WTC11 (cell line): ENCODE measurements around the gene SLC25A2. TPM values are rescaled to one million over a fixed set of nuclear protein-coding genes. Genes with fewer than 3 reads are reported as not detected.

Experiments used
- ATAC-seq: fragments of 200-7000 bp; cut with Tn5 transposase; 2 replicates; pipeline ENCODE4 v1.10.0; 2021; ENCODE audit warnings: mild to moderate bottlenecking, moderate library complexity
- CTCF ChIA-PET: fragments of 300-600 bp; sonication (Branson Sonifier 250); formaldehyde crosslinking; loops from one replicate; lab custom pipeline; 2021; ENCODE audit warnings: antibody characterized with exemption; lab: Charles Lee
- POLR2A ChIA-PET: fragments of 350-600 bp; sonication (Branson Sonifier 250); formaldehyde crosslinking; loops from one replicate; lab custom pipeline; 2021; ENCODE audit warnings: antibody characterized with exemption; lab: Charles Lee
- DNase-seq: peaks from one replicate; pipeline ENCODE4 v3.0.0; 2021; ENCODE audit warnings: low spot score
- H3K27ac Mint-ChIP-seq: 2 replicates; pipeline ENCODE4 v1.8.0; 2021; ENCODE audit warnings: mixed read lengths
- H3K27me3 Mint-ChIP-seq: 2 replicates; pipeline ENCODE4 v1.8.0; 2021; ENCODE audit warnings: low read depth, mild to moderate bottlenecking, moderate library complexity, mixed read lengths
- H3K36me3 Mint-ChIP-seq: 2 replicates; pipeline ENCODE4 v1.8.0; 2021; ENCODE audit warnings: mixed read lengths
- H3K4me1 Mint-ChIP-seq: 2 replicates; pipeline ENCODE4 v1.8.0; 2022; ENCODE audit warnings: mixed read lengths
- H3K4me3 Mint-ChIP-seq: 2 replicates; pipeline ENCODE4 v1.8.0; 2021; ENCODE audit warnings: mild to moderate bottlenecking, moderate library complexity, mixed read lengths
- H3K9me3 Mint-ChIP-seq: 2 replicates; pipeline ENCODE4 v1.8.0; 2021; ENCODE audit warnings: mixed read lengths
- ELF4 ChIP-seq: sonication (generic); formaldehyde crosslinking; IDR thresholded peaks from 2 replicates; pipeline ENCODE4 v1.8.1; 2022; ENCODE audit warnings: low read depth, mild to moderate bottlenecking, moderate library complexity, missing genetic modification reagents
- GRHL2 ChIP-seq: fragments of 250-450 bp; sonication (Bioruptor Pico); IDR thresholded peaks from 2 replicates; pipeline ENCODE4 v1.8.0; 2022; ENCODE audit warnings: mild to moderate bottlenecking, moderate library complexity; ENCODE audit not compliant: insufficient replicate concordance, severe bottlenecking
- JAZF1 ChIP-seq: fragments of 250-450 bp; sonication (Bioruptor Pico); IDR thresholded peaks from 2 replicates; pipeline ENCODE4 v1.9.0; 2021; ENCODE audit warnings: moderate library complexity, mild to moderate bottlenecking, inconsistent platforms
- KAT7 ChIP-seq: sonication (generic); formaldehyde crosslinking; IDR thresholded peaks from 2 replicates; pipeline ENCODE4 v1.8.1; 2023; ENCODE audit warnings: missing genetic modification reagents, mild to moderate bottlenecking, borderline replicate concordance
- MYBL2 ChIP-seq: sonication (generic); formaldehyde crosslinking; IDR thresholded peaks from 2 replicates; pipeline ENCODE4 v1.8.1; 2023; ENCODE audit warnings: mild to moderate bottlenecking, moderate library complexity, missing genetic modification reagents
- OVOL2 ChIP-seq: fragments of 250-450 bp; sonication (Bioruptor Pico); IDR thresholded peaks from 2 replicates; pipeline ENCODE4 v1.9.0; 2021; ENCODE audit warnings: mild to moderate bottlenecking, borderline replicate concordance
- TEAD1 ChIP-seq: sonication (generic); formaldehyde crosslinking; IDR thresholded peaks from 2 replicates; pipeline ENCODE4 v1.8.0; 2022; ENCODE audit warnings: mild to moderate bottlenecking, missing genetic modification reagents
- TEAD4 ChIP-seq: sonication (generic); formaldehyde crosslinking; IDR thresholded peaks from 2 replicates; pipeline ENCODE4 v1.8.0; 2022; ENCODE audit warnings: mild to moderate bottlenecking, missing genetic modification reagents
- ZBTB21 ChIP-seq: sonication (generic); formaldehyde crosslinking; IDR thresholded peaks from 2 replicates; pipeline ENCODE4 v1.8.1; 2023; ENCODE audit warnings: mild to moderate bottlenecking, missing genetic modification reagents, borderline replicate concordance
- ZNF263 ChIP-seq: sonication (generic); formaldehyde crosslinking; IDR thresholded peaks from 2 replicates; pipeline ENCODE4 v1.8.1; 2022; ENCODE audit warnings: low read depth, mild to moderate bottlenecking, moderate library complexity, missing genetic modification reagents
- ZNF396 ChIP-seq: fragments of 250-450 bp; sonication (Bioruptor Pico); IDR thresholded peaks from 2 replicates; pipeline ENCODE4 v1.8.0; 2021; ENCODE audit warnings: mild to moderate bottlenecking, moderate library complexity, borderline replicate concordance
- total RNA-seq: library from RNA; stranded (reverse); gene quantifications from 3 replicates; pipeline ENCODE4 v1.2.3, GENCODE V29; 2021
- TF ChIP-seq, protein P1 (sequence below): sonication (generic); formaldehyde crosslinking; IDR thresholded peaks from 2 replicates; pipeline ENCODE4 v1.8.0; 2022; ENCODE audit warnings: mild to moderate bottlenecking, missing genetic modification reagents
- TF ChIP-seq, protein P2 (sequence below): sonication (generic); formaldehyde crosslinking; IDR thresholded peaks from 2 replicates; pipeline ENCODE4 v1.8.0; 2023; ENCODE audit warnings: missing genetic modification reagents, mild to moderate bottlenecking, borderline replicate concordance
- TF ChIP-seq, protein P3 (sequence below): sonication (generic); formaldehyde crosslinking; IDR thresholded peaks from 2 replicates; pipeline ENCODE4 v1.8.1; 2023; ENCODE audit warnings: mild to moderate bottlenecking, moderate library complexity, missing genetic modification reagents
- TF ChIP-seq, protein P4 (sequence below): fragments of 250-450 bp; sonication (Bioruptor Pico); IDR thresholded peaks from 2 replicates; pipeline ENCODE4 v1.9.0; 2021; ENCODE audit warnings: mild to moderate bottlenecking, borderline replicate concordance
- TF ChIP-seq, protein P5 (sequence below): sonication (generic); formaldehyde crosslinking; IDR thresholded peaks from 2 replicates; pipeline ENCODE4 v1.8.1; 2022; ENCODE audit warnings: missing genetic modification reagents, borderline replicate concordance
- TF ChIP-seq, protein P6 (sequence below): fragments of 250-450 bp; sonication (Bioruptor Pico); IDR thresholded peaks from 2 replicates; pipeline ENCODE4 v1.9.0; 2021; ENCODE audit warnings: mild to moderate bottlenecking
- TF ChIP-seq, protein P7 (sequence below): fragments of 250-450 bp; sonication (Bioruptor Pico); IDR thresholded peaks from 2 replicates; pipeline ENCODE4 v1.9.0; 2021; ENCODE audit warnings: mild to moderate bottlenecking

Gene SLC25A2
- total RNA-seq, 1 experiment from 2014 or later, result 0.24 TPM

DNA sequence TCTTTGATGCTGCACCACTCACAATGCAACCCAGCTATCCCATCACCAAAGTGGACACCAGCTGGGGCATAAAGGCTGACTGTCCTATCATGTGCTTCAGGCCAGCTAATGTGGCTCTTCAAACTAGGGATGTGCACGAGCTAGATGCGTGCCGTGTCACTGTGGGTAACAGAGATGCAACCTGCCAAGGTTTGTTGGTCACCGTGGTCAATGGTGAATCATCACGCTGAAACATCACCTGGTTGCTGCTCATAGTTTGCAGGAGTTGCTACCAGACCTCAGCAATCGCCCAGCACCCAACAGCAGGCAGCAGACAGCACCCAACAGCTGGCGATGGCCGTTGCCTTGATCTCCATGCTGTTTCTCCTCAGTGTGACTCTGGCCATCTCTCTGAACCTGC, 24.4 kb upstream of the SLC25A2 start:
- no peak overlapping the region for H3K4me3 Mint-ChIP-seq
- H3K9me3 Mint-ChIP-seq, result peaks cover 52% of the 10 kb centered on the region
- peaks cover 7% of the 10 kb centered on the region for H3K4me1 Mint-ChIP-seq
- no peak overlapping the region for H3K27ac Mint-ChIP-seq
- ATAC-seq, result no peak
- POLR2A ChIA-PET, result no interaction called here
- peaks cover 26% of the 10 kb centered on the region for H3K36me3 Mint-ChIP-seq
- CTCF ChIA-PET, result interaction anchor here (1.1 to 3.2 kb wide), 6 partner anchors 9 to 129 kb away, joined by 3 to 46 read pairs (median 4); partner anchors contain the start of genes PCDHB11, PCDHB15, PCDHGA2 and PCDHGB1
- TF ChIP-seq TEAD4 (CRISPR knock-in tag), result no peak
- TF ChIP-seq ZBTB21 (CRISPR knock-in tag), result no peak
- no peak for TF ChIP-seq GRHL2 (CRISPR knock-in tag)
- TF ChIP-seq, protein P1, sequence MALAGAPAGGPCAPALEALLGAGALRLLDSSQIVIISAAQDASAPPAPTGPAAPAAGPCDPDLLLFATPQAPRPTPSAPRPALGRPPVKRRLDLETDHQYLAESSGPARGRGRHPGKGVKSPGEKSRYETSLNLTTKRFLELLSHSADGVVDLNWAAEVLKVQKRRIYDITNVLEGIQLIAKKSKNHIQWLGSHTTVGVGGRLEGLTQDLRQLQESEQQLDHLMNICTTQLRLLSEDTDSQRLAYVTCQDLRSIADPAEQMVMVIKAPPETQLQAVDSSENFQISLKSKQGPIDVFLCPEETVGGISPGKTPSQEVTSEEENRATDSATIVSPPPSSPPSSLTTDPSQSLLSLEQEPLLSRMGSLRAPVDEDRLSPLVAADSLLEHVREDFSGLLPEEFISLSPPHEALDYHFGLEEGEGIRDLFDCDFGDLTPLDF (CRISPR knock-in tag), result no peak
- TF ChIP-seq, protein P2, sequence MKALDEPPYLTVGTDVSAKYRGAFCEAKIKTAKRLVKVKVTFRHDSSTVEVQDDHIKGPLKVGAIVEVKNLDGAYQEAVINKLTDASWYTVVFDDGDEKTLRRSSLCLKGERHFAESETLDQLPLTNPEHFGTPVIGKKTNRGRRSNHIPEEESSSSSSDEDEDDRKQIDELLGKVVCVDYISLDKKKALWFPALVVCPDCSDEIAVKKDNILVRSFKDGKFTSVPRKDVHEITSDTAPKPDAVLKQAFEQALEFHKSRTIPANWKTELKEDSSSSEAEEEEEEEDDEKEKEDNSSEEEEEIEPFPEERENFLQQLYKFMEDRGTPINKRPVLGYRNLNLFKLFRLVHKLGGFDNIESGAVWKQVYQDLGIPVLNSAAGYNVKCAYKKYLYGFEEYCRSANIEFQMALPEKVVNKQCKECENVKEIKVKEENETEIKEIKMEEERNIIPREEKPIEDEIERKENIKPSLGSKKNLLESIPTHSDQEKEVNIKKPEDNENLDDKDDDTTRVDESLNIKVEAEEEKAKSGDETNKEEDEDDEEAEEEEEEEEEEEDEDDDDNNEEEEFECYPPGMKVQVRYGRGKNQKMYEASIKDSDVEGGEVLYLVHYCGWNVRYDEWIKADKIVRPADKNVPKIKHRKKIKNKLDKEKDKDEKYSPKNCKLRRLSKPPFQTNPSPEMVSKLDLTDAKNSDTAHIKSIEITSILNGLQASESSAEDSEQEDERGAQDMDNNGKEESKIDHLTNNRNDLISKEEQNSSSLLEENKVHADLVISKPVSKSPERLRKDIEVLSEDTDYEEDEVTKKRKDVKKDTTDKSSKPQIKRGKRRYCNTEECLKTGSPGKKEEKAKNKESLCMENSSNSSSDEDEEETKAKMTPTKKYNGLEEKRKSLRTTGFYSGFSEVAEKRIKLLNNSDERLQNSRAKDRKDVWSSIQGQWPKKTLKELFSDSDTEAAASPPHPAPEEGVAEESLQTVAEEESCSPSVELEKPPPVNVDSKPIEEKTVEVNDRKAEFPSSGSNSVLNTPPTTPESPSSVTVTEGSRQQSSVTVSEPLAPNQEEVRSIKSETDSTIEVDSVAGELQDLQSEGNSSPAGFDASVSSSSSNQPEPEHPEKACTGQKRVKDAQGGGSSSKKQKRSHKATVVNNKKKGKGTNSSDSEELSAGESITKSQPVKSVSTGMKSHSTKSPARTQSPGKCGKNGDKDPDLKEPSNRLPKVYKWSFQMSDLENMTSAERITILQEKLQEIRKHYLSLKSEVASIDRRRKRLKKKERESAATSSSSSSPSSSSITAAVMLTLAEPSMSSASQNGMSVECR (CRISPR knock-in tag), result no peak
- no peak for TF ChIP-seq ZNF263 (CRISPR knock-in tag)
- TF ChIP-seq, protein P3, sequence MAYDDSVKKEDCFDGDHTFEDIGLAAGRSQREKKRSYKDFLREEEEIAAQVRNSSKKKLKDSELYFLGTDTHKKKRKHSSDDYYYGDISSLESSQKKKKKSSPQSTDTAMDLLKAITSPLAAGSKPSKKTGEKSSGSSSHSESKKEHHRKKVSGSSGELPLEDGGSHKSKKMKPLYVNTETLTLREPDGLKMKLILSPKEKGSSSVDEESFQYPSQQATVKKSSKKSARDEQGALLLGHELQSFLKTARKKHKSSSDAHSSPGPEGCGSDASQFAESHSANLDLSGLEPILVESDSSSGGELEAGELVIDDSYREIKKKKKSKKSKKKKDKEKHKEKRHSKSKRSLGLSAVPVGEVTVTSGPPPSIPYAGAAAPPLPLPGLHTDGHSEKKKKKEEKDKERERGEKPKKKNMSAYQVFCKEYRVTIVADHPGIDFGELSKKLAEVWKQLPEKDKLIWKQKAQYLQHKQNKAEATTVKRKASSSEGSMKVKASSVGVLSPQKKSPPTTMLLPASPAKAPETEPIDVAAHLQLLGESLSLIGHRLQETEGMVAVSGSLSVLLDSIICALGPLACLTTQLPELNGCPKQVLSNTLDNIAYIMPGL, result no peak
- no peak for TF ChIP-seq OVOL2 (CRISPR knock-in tag)
- TF ChIP-seq, protein P4, sequence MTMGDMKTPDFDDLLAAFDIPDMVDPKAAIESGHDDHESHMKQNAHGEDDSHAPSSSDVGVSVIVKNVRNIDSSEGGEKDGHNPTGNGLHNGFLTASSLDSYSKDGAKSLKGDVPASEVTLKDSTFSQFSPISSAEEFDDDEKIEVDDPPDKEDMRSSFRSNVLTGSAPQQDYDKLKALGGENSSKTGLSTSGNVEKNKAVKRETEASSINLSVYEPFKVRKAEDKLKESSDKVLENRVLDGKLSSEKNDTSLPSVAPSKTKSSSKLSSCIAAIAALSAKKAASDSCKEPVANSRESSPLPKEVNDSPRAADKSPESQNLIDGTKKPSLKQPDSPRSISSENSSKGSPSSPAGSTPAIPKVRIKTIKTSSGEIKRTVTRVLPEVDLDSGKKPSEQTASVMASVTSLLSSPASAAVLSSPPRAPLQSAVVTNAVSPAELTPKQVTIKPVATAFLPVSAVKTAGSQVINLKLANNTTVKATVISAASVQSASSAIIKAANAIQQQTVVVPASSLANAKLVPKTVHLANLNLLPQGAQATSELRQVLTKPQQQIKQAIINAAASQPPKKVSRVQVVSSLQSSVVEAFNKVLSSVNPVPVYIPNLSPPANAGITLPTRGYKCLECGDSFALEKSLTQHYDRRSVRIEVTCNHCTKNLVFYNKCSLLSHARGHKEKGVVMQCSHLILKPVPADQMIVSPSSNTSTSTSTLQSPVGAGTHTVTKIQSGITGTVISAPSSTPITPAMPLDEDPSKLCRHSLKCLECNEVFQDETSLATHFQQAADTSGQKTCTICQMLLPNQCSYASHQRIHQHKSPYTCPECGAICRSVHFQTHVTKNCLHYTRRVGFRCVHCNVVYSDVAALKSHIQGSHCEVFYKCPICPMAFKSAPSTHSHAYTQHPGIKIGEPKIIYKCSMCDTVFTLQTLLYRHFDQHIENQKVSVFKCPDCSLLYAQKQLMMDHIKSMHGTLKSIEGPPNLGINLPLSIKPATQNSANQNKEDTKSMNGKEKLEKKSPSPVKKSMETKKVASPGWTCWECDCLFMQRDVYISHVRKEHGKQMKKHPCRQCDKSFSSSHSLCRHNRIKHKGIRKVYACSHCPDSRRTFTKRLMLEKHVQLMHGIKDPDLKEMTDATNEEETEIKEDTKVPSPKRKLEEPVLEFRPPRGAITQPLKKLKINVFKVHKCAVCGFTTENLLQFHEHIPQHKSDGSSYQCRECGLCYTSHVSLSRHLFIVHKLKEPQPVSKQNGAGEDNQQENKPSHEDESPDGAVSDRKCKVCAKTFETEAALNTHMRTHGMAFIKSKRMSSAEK (CRISPR knock-in tag), result no peak
- no peak for TF ChIP-seq JAZF1 (CRISPR knock-in tag)
- no peak for TF ChIP-seq KAT7 (CRISPR knock-in tag)
- TF ChIP-seq TEAD1 (CRISPR knock-in tag), result no peak
- TF ChIP-seq, protein P5, sequence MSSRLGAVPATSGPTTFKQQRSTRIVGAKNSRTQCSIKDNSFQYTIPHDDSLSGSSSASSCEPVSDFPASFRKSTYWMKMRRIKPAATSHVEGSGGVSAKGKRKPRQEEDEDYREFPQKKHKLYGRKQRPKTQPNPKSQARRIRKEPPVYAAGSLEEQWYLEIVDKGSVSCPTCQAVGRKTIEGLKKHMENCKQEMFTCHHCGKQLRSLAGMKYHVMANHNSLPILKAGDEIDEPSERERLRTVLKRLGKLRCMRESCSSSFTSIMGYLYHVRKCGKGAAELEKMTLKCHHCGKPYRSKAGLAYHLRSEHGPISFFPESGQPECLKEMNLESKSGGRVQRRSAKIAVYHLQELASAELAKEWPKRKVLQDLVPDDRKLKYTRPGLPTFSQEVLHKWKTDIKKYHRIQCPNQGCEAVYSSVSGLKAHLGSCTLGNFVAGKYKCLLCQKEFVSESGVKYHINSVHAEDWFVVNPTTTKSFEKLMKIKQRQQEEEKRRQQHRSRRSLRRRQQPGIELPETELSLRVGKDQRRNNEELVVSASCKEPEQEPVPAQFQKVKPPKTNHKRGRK (CRISPR knock-in tag), result no peak
- TF ChIP-seq, protein P6, sequence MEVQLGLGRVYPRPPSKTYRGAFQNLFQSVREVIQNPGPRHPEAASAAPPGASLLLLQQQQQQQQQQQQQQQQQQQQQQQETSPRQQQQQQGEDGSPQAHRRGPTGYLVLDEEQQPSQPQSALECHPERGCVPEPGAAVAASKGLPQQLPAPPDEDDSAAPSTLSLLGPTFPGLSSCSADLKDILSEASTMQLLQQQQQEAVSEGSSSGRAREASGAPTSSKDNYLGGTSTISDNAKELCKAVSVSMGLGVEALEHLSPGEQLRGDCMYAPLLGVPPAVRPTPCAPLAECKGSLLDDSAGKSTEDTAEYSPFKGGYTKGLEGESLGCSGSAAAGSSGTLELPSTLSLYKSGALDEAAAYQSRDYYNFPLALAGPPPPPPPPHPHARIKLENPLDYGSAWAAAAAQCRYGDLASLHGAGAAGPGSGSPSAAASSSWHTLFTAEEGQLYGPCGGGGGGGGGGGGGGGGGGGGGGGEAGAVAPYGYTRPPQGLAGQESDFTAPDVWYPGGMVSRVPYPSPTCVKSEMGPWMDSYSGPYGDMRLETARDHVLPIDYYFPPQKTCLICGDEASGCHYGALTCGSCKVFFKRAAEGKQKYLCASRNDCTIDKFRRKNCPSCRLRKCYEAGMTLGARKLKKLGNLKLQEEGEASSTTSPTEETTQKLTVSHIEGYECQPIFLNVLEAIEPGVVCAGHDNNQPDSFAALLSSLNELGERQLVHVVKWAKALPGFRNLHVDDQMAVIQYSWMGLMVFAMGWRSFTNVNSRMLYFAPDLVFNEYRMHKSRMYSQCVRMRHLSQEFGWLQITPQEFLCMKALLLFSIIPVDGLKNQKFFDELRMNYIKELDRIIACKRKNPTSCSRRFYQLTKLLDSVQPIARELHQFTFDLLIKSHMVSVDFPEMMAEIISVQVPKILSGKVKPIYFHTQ, result no peak
- TF ChIP-seq MYBL2, result no peak
- TF ChIP-seq ZNF396, result no peak
- TF ChIP-seq, protein P7, sequence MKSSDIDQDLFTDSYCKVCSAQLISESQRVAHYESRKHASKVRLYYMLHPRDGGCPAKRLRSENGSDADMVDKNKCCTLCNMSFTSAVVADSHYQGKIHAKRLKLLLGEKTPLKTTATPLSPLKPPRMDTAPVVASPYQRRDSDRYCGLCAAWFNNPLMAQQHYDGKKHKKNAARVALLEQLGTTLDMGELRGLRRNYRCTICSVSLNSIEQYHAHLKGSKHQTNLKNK, result no peak
- no peak for TF ChIP-seq ELF4
- TF ChIP-seq, all 79 proteins: peak for 0
- peaks cover 12% of the 10 kb centered on the region for H3K27me3 Mint-ChIP-seq
- DNase-seq, result no peak
